ENCODE measurements around the gene BMAL1. TPM values are rescaled to one million over a fixed set of nuclear protein-coding genes. Genes with fewer than 3 reads are reported as not detected.

The BMAL1 gene
- total RNA-seq, 1 experiment from 2014 or later = 8.3 TPM

DNA sequence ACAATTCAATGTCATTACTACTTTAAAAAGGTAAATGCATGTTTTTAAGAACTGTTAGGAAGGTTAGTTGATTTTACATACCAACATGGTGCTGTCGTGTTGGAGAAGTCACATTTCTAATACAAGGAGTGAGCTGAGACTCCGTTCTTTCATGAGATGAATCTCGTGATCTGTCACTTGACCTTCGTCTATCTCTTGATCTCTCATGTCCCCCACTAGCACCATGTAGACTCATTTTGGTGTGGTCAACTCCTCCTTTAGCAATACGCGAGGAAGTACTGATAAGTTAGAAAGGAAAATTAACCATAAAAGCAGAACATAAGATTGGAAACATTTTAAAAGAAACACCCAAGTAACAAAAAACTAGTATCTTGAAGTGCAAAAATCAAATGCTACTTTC, 144.0 kb downstream of the BMAL1 start:
- Mint-ChIP-seq H3K4me3 (no peak overlapping the region), H3K27me3 (ENCODE audit: low read depth) (no peaks in the 10 kb centered on the region), H3K36me3 (peaks cover 2% of the 10 kb centered on the region), H3K9me3 (peaks cover 8% of the 10 kb centered on the region), H3K4me1 (no peaks in the 10 kb centered on the region), H3K27ac (no peak overlapping the region)
- CTCF ChIA-PET = no interaction called here
- DNase-seq (ENCODE audit: low spot score) = no peak
- POLR2A ChIA-PET = no interaction called here
- TF ChIP-seq GRHL2 (CRISPR knock-in tag; IDR thresholded peaks at IDR 0.05; ENCODE audit: insufficient replicate concordance, severe bottlenecking) (no peak), FOXP1 (CRISPR knock-in tag; IDR thresholded peaks at IDR 0.05; ENCODE audit: borderline replicate concordance) (no peak)
- TF ChIP-seq, protein P1, sequence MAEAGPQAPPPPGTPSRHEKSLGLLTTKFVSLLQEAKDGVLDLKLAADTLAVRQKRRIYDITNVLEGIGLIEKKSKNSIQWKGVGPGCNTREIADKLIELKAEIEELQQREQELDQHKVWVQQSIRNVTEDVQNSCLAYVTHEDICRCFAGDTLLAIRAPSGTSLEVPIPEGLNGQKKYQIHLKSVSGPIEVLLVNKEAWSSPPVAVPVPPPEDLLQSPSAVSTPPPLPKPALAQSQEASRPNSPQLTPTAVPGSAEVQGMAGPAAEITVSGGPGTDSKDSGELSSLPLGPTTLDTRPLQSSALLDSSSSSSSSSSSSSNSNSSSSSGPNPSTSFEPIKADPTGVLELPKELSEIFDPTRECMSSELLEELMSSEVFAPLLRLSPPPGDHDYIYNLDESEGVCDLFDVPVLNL (CRISPR knock-in tag; IDR thresholded peaks at IDR 0.05; ENCODE audit: borderline replicate concordance, low read depth) = no peak
- TF ChIP-seq, protein P2, sequence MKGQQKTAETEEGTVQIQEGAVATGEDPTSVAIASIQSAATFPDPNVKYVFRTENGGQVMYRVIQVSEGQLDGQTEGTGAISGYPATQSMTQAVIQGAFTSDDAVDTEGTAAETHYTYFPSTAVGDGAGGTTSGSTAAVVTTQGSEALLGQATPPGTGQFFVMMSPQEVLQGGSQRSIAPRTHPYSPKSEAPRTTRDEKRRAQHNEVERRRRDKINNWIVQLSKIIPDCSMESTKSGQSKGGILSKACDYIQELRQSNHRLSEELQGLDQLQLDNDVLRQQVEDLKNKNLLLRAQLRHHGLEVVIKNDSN (CRISPR knock-in tag; IDR thresholded peaks at IDR 0.05) = no peak
- no peak for ATAC-seq

DNA sequence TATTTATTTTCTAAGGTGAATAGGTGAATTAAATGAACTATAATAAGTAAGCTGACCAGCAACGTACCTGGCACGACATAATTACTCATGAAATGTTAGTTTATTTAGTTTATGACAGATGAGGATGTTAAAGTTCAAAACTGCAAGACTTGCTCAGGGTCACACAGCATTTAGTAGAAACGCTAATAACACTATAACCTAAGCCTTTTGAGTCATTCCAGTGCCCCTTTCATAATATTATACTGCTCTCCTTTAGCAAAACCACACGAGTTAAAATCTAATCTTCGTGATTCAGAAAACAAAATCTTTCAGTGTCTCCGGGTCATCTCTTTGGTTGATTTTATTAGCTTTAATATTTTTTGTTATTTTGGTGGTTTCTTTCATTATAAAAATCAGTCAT, 145.8 kb downstream of the BMAL1 start:
- Mint-ChIP-seq H3K4me1 (no peaks in the 10 kb centered on the region), H3K4me3 (no peak overlapping the region), H3K27ac (no peak overlapping the region), H3K9me3 (peaks cover 25% of the 10 kb centered on the region), H3K27me3 (ENCODE audit: low read depth) (no peaks in the 10 kb centered on the region), H3K36me3 (peaks cover 15% of the 10 kb centered on the region)
- ATAC-seq = no peak
- DNase-seq (ENCODE audit: low spot score) = no peak
- ChIA-PET POLR2A (no interaction called here), CTCF (interaction anchor here (2.2 kb wide), 1 partner anchor 40 kb away, joined by 5 read pairs; the partner anchor contains the start of gene BTBD10)
- no peak for TF ChIP-seq SMAD4 (CRISPR knock-in tag; IDR thresholded peaks at IDR 0.05)
- TF ChIP-seq, protein P3, sequence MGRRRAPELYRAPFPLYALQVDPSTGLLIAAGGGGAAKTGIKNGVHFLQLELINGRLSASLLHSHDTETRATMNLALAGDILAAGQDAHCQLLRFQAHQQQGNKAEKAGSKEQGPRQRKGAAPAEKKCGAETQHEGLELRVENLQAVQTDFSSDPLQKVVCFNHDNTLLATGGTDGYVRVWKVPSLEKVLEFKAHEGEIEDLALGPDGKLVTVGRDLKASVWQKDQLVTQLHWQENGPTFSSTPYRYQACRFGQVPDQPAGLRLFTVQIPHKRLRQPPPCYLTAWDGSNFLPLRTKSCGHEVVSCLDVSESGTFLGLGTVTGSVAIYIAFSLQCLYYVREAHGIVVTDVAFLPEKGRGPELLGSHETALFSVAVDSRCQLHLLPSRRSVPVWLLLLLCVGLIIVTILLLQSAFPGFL (CRISPR knock-in tag; IDR thresholded peaks at IDR 0.05; ENCODE audit: borderline replicate concordance) = no peak
- TF ChIP-seq, protein P4, sequence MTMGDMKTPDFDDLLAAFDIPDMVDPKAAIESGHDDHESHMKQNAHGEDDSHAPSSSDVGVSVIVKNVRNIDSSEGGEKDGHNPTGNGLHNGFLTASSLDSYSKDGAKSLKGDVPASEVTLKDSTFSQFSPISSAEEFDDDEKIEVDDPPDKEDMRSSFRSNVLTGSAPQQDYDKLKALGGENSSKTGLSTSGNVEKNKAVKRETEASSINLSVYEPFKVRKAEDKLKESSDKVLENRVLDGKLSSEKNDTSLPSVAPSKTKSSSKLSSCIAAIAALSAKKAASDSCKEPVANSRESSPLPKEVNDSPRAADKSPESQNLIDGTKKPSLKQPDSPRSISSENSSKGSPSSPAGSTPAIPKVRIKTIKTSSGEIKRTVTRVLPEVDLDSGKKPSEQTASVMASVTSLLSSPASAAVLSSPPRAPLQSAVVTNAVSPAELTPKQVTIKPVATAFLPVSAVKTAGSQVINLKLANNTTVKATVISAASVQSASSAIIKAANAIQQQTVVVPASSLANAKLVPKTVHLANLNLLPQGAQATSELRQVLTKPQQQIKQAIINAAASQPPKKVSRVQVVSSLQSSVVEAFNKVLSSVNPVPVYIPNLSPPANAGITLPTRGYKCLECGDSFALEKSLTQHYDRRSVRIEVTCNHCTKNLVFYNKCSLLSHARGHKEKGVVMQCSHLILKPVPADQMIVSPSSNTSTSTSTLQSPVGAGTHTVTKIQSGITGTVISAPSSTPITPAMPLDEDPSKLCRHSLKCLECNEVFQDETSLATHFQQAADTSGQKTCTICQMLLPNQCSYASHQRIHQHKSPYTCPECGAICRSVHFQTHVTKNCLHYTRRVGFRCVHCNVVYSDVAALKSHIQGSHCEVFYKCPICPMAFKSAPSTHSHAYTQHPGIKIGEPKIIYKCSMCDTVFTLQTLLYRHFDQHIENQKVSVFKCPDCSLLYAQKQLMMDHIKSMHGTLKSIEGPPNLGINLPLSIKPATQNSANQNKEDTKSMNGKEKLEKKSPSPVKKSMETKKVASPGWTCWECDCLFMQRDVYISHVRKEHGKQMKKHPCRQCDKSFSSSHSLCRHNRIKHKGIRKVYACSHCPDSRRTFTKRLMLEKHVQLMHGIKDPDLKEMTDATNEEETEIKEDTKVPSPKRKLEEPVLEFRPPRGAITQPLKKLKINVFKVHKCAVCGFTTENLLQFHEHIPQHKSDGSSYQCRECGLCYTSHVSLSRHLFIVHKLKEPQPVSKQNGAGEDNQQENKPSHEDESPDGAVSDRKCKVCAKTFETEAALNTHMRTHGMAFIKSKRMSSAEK (CRISPR knock-in tag; IDR thresholded peaks at IDR 0.05; ENCODE audit: borderline replicate concordance) = no peak
- TF ChIP-seq NFE2L1 (CRISPR knock-in tag; IDR thresholded peaks at IDR 0.05) = no peak
- TF ChIP-seq, protein P5, sequence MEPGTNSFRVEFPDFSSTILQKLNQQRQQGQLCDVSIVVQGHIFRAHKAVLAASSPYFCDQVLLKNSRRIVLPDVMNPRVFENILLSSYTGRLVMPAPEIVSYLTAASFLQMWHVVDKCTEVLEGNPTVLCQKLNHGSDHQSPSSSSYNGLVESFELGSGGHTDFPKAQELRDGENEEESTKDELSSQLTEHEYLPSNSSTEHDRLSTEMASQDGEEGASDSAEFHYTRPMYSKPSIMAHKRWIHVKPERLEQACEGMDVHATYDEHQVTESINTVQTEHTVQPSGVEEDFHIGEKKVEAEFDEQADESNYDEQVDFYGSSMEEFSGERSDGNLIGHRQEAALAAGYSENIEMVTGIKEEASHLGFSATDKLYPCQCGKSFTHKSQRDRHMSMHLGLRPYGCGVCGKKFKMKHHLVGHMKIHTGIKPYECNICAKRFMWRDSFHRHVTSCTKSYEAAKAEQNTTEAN (CRISPR knock-in tag; IDR thresholded peaks at IDR 0.05) = no peak
- TF ChIP-seq NR3C1 (CRISPR knock-in tag; conservative IDR thresholded peaks at IDR 0.05; ENCODE audit: low read depth) = no peak
- no peak for TF ChIP-seq SMAD3 (CRISPR knock-in tag; IDR thresholded peaks at IDR 0.05; ENCODE audit: borderline replicate concordance)
- TF ChIP-seq, protein P6, sequence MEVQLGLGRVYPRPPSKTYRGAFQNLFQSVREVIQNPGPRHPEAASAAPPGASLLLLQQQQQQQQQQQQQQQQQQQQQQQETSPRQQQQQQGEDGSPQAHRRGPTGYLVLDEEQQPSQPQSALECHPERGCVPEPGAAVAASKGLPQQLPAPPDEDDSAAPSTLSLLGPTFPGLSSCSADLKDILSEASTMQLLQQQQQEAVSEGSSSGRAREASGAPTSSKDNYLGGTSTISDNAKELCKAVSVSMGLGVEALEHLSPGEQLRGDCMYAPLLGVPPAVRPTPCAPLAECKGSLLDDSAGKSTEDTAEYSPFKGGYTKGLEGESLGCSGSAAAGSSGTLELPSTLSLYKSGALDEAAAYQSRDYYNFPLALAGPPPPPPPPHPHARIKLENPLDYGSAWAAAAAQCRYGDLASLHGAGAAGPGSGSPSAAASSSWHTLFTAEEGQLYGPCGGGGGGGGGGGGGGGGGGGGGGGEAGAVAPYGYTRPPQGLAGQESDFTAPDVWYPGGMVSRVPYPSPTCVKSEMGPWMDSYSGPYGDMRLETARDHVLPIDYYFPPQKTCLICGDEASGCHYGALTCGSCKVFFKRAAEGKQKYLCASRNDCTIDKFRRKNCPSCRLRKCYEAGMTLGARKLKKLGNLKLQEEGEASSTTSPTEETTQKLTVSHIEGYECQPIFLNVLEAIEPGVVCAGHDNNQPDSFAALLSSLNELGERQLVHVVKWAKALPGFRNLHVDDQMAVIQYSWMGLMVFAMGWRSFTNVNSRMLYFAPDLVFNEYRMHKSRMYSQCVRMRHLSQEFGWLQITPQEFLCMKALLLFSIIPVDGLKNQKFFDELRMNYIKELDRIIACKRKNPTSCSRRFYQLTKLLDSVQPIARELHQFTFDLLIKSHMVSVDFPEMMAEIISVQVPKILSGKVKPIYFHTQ (CRISPR knock-in tag; IDR thresholded peaks at IDR 0.05) = no peak
- TF ChIP-seq, protein P7, sequence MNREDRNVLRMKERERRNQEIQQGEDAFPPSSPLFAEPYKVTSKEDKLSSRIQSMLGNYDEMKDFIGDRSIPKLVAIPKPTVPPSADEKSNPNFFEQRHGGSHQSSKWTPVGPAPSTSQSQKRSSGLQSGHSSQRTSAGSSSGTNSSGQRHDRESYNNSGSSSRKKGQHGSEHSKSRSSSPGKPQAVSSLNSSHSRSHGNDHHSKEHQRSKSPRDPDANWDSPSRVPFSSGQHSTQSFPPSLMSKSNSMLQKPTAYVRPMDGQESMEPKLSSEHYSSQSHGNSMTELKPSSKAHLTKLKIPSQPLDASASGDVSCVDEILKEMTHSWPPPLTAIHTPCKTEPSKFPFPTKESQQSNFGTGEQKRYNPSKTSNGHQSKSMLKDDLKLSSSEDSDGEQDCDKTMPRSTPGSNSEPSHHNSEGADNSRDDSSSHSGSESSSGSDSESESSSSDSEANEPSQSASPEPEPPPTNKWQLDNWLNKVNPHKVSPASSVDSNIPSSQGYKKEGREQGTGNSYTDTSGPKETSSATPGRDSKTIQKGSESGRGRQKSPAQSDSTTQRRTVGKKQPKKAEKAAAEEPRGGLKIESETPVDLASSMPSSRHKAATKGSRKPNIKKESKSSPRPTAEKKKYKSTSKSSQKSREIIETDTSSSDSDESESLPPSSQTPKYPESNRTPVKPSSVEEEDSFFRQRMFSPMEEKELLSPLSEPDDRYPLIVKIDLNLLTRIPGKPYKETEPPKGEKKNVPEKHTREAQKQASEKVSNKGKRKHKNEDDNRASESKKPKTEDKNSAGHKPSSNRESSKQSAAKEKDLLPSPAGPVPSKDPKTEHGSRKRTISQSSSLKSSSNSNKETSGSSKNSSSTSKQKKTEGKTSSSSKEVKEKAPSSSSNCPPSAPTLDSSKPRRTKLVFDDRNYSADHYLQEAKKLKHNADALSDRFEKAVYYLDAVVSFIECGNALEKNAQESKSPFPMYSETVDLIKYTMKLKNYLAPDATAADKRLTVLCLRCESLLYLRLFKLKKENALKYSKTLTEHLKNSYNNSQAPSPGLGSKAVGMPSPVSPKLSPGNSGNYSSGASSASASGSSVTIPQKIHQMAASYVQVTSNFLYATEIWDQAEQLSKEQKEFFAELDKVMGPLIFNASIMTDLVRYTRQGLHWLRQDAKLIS (CRISPR knock-in tag; IDR thresholded peaks at IDR 0.05; ENCODE audit: borderline replicate concordance) = no peak
- no peak for TF ChIP-seq FOXJ3 (CRISPR knock-in tag; IDR thresholded peaks at IDR 0.05; ENCODE audit: borderline replicate concordance)
- TF ChIP-seq, protein P8, sequence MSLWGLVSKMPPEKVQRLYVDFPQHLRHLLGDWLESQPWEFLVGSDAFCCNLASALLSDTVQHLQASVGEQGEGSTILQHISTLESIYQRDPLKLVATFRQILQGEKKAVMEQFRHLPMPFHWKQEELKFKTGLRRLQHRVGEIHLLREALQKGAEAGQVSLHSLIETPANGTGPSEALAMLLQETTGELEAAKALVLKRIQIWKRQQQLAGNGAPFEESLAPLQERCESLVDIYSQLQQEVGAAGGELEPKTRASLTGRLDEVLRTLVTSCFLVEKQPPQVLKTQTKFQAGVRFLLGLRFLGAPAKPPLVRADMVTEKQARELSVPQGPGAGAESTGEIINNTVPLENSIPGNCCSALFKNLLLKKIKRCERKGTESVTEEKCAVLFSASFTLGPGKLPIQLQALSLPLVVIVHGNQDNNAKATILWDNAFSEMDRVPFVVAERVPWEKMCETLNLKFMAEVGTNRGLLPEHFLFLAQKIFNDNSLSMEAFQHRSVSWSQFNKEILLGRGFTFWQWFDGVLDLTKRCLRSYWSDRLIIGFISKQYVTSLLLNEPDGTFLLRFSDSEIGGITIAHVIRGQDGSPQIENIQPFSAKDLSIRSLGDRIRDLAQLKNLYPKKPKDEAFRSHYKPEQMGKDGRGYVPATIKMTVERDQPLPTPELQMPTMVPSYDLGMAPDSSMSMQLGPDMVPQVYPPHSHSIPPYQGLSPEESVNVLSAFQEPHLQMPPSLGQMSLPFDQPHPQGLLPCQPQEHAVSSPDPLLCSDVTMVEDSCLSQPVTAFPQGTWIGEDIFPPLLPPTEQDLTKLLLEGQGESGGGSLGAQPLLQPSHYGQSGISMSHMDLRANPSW (CRISPR knock-in tag; conservative IDR thresholded peaks at IDR 0.05; ENCODE audit: low read depth) = no peak

Data from WTC11 (cell line).